HG03558 (cell line): ENCODE measurements around the gene BICC1.

Source experiments
- ATAC-seq: cut with Tn5 transposase; IDR thresholded peaks from one replicate; pipeline ENCODE4 v1.9.1; 2021; ENCODE audit warnings: moderate number of reproducible peaks; ENCODE audit not compliant: unreplicated experiment; ENCODE audit errors: extremely low read depth

The BICC1 gene

DNA sequence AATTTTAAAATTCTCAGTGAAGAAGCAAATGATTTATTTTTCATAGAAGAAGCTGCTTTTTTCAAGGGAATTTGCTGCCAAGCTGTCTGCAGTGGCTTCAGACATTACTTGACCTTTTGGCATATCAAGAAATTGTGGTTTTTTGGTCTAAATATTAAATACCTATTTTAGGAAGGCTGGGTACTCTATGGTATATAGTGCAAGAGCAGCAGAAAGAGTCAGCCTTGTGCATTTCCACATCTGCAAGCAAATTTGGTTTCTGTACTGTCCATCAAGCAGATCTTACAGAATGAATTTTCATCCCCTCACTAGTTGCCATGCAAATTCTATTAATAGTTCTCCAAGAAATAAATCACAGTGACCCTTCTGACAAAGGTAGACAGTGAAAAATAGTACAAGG, 222.0 kb downstream of the BICC1 start:
- ATAC-seq, result no peak

DNA sequence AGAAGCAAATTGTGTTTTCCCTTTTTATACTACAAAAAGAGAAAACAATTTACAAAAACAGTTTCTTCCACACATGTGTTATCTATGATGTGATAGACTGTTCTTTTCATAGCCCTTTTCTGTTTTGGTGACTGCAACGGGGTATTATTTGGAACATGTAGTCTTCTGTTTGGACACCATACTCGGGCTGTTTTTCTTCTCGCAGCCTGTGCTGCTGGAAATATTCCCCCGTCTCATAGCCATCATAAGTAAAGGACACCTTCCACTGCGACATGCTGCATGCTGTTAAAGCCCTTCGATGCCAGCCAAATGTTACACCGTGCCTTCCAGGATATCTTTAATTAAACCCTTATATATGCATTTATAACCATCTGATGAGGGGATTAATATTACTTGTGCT, 222.4 kb downstream of the BICC1 start:
- no peak for ATAC-seq

DNA sequence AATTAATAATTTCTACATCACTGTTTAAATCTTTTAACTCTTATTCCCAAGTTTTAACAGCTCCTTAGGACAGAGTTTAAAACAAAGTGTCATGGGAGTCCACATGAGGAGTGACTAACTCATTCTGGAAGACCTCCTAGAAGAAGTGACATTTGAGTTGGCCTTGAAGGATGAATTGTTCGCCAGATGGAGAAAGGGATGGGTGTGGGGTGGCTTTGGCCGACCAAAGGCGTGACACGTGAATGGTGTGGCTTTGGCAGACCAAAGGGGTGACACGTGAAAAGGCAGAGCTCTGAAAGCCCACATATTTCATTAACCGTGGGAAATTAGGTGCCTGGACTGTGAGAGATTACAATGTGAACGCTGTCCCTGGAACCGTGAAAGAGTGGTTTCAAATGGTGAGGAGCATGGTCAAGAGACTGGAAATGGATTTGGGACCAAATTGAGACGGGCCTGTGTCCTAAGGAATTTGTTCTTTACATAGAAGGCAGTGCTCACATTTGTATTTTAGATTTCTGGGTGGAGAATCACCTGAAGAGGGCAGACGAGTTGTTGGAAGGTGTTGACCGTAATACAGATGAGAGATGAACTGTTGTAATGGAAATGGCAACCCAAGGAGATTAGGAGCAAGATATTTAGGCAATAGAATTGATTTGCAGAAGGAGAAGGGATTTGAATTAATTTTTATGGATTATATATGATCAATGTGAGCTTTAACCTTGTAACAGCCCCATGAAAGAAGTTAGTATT, 228.1 kb downstream of the BICC1 start:
- ATAC-seq, result no peak

GRCh38 chr10:58741673-58742072, 229.0 kb downstream of the BICC1 start:
- no peak for ATAC-seq

DNA sequence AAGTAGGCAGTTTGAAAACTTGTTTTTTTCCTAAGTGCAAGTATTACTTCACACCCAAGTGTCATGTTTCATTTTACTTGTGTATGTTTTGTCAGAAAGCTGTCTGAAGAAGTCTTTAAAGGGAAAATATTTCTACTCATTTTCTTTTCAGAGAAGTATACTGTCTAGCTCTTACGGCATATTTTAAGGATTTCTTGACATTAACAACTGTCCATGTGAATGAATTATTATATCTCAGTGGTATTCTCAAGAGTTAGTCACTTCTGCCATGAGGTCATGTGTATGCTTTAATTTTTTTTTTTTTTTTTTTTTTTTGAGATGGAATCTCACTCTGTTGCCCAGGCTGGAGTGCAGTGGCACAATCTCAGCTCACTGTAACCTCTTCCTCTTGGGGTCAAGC, 229.5 kb downstream of the BICC1 start:
- ATAC-seq, result no peak

DNA sequence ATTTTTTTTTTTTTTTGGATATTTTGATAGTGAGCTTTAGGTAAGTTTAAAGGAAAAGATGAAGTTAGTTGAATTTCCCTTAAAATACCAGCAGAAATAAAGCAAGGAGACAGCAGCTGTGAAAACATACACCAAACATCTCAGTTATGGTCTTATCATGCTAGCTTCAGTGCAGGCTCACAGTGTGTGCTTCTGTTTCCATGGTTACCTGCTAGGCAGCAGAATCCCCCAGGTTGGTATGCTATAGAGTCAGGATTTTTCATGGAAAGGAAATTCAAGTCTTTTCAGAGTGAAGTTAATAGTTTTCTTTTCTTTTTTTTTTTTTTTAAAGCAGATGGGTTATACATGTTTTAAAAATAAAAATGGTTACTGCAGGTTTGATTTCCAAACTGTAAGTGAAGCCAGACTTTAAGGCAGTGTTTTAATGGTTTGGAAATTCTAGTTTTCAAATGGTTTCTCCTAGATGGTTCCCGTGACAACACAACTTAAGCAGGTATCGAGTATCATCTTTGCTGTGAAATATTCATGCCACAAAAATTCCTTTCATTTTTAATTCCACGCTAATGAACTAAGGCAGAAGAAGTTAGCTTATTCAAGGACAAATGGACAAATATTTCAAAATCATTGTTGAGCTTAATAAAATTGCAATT, 230.9 kb downstream of the BICC1 start:
- ATAC-seq, result no peak

DNA sequence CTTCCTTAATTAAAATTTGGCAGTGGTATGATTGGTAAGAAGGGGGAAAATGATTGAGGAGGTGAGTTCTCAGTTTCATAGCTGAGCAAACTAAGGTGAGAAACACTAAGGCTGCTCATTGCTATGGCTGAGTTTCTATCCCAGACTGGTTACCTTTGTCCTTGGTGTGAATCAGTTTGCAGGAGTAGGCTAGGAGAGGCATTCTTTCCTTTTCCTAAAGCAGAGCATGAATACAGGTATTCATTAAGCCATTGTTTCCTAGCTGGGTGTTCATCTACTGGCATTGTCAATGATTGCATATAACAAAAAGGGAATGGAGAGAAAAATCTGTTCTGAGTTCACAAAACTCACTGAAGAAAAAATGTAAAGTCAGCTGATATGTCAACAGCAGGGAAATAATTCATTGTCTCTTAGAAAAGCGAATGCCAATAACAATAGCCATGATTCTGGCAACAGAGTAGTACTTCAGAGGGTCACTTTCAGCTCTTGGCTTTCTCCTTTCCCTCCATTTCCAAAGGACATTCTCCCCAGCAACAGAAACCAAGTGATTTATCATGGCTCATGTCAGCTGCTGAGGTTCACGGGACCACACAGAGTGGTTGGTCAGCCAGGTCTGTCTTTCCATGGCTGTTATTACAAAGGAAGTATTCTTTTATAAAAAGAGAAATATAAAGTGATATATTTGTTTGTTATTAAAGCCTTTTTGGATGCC, 234.0 kb downstream of the BICC1 start:
- ATAC-seq, result no peak

- no peak for ATAC-seq
Measured at GRCh38 chr10:58747687-58748086, 235.0 kb downstream of the BICC1 start.

DNA sequence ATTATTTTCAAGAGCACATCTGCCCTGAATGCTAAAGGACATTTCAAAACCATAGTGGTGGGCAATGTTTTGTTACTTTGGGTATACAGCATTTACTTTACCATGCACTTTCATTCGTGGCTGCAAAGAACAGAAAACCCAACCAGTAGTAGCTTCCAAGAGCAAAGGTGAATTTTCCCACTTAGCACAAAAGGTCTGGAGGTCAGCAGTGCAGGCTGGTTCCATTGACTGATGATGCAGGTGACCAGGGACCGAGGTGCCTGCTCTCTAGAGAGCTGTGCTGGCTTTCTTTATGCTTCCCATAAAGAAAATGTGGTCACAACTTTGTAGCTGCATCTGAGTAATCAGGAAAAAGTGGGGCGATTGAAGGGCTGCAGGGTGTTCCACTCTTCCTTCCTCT, 240.0 kb downstream of the BICC1 start:
- ATAC-seq, result no peak

DNA sequence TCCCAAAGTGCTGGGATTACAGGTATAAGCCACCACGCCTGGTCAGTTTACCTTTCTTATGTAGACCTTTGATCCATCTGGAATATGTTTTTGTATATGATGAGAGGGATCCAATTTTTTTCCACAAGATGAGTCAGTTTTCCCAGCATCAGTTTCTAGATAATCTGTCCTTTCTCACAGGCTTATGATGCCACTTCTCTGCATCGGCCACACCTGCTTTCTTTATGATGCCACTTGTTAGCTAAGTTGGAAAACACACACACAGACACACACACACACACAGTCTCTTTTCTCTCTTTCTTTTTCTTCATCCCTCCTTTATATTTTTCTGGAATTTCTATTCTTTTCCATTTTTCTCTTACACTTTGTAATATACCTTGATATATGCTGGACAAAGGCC, 240.8 kb downstream of the BICC1 start:
- ATAC-seq, result no peak

GRCh38 chr10:58754469-58755339, 242.0 kb downstream of the BICC1 start:
- ATAC-seq, result no peak

GRCh38 chr10:58755340-58755610, 242.6 kb downstream of the BICC1 start:
- no peak for ATAC-seq

- ATAC-seq, result no peak
Measured at GRCh38 chr10:58755677-58756076, 243.0 kb downstream of the BICC1 start.

DNA sequence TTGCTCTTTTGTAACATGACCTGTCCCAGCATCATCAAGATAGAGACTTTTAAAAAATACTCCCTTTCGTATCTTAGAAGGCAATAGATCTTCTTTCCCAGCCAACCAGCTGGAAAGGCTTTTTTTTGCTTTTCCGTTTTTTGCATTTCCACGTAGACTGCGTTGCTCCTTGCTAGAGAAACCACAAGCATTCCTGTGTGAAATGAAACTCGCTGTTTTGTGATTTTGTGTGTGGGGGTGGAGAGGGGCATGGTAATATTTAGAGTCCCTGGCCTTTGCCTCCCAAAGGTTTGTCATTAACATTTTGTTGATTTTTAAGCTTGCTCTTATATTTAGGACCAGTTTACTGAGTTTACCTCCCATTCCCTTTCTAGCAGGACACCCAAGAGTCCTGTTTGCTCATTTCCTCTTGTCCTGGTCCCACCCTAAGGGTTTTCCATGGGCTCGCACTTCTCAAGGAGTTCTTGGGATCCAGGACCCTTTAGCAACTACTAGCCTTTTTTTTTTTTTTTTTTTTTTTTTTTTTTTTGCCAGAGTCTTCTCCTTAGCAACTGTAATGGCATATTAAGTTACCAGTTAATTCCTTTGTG, 243.6 kb downstream of the BICC1 start:
- ATAC-seq, result no peak

- ATAC-seq, result no peak
Measured at GRCh38 chr10:58757352-58758065, 244.8 kb downstream of the BICC1 start.

- no peak for ATAC-seq
Measured at GRCh38 chr10:58758321-58758720, 245.6 kb downstream of the BICC1 start.

DNA sequence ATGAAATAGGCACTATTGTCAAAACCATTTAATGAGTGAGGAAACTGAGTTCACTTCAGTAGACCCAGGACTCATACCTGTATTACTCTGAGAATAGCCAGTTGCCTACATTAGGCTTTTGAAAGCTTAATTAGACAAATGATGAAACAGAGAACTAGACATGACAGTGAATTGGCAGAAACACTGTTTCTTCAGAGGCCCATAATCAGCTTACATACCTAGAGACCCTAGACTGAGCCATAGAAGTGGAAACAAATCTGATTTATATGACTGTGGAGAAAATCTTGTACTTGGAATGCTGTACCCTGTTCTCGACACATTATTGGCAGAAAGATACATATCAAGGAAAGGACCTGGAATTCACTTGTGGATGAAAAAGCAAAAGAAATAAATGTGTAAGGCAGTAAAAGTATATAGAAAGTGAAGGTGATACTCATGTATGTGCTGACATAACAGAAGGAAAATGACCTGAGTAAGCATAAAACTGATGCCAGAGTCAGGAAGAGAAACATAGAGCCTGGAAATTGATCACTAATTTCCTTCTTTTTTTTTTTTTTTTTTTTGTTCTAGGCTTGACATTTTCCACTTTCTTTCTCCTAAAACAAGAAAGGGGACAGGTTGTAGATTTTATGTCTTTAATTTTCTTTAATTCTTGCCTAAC, 251.5 kb downstream of the BICC1 start:
- no peak for ATAC-seq

GRCh38 chr10:58765910-58766309, 253.2 kb downstream of the BICC1 start:
- no peak for ATAC-seq

GRCh38 chr10:58767652-58768051, 255.0 kb downstream of the BICC1 start:
- no peak for ATAC-seq
